Stimulated activated CD4-positive, alpha-beta T cell treated with anti-CD3 and anti-CD28 coated beads, Interleukin-12 subunit alpha, Interleukin-12 subunit beta, amount 100 ng/mL, for 24 hours (primary cell): Measurements from ENCODE around the gene GPR26.

ENCODE experiments used
- DNase-seq, 2 experiments: peaks; one replicate each; pipeline ENCODE4 v3.0.0-alpha.2; 2020; ENCODE audit warnings: low read depth in 2 of 2

Gene GPR26, protein sequence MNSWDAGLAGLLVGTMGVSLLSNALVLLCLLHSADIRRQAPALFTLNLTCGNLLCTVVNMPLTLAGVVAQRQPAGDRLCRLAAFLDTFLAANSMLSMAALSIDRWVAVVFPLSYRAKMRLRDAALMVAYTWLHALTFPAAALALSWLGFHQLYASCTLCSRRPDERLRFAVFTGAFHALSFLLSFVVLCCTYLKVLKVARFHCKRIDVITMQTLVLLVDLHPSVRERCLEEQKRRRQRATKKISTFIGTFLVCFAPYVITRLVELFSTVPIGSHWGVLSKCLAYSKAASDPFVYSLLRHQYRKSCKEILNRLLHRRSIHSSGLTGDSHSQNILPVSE

DNA sequence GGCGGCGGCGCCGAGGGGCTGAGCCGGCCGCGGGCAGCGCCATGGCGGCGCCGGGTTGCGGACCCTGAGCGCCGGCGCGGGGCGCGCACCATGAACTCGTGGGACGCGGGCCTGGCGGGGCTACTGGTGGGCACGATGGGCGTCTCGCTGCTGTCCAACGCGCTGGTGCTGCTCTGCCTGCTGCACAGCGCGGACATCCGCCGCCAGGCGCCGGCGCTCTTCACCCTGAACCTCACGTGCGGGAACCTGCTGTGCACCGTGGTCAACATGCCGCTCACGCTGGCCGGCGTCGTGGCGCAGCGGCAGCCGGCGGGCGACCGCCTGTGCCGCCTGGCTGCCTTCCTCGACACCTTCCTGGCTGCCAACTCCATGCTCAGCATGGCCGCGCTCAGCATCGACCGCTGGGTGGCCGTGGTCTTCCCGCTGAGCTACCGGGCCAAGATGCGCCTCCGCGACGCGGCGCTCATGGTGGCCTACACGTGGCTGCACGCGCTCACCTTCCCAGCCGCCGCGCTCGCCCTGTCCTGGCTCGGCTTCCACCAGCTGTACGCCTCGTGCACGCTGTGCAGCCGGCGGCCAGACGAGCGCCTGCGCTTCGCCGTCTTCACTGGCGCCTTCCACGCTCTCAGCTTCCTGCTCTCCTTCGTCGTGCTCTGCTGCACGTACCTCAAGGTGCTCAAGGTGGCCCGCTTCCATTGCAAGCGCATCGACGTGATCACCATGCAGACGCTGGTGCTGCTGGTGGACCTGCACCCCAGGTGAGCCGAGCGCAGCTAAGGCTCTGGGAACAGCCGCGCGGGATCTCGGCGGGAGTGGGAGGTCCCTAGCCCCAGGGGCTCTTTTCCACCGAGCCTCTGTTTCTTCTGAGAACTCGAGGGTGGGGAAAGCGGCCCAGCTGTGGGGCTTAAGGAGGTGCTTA, at the start of gene GPR26:
GPR26 (plus strand) TSS at position 38 of the 919 bp plus-strand sequence; CDS start at position 91, 53 bp downstream.
- DNase-seq: no peak

DNA sequence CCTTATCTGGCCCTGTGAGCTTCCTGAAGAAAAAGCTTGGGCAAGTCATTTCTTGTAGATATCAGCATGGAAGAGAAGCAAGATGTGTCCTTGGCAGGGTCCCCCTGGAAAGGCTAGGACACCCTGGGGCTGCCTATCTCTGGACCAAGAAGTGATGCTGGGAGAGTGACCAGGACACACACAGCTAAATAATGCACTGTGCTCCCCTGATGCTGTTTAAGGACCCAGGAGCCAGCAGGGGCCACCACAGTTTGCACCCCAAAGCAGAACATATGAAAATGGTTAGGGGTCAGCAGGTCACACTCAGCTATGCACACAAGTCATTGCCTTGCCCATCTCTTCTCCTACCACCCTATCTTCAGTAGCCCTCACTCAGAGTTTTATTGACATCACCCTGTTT, 47.9 kb upstream of the GPR26 start:
- DNase-seq: no peak

DNA sequence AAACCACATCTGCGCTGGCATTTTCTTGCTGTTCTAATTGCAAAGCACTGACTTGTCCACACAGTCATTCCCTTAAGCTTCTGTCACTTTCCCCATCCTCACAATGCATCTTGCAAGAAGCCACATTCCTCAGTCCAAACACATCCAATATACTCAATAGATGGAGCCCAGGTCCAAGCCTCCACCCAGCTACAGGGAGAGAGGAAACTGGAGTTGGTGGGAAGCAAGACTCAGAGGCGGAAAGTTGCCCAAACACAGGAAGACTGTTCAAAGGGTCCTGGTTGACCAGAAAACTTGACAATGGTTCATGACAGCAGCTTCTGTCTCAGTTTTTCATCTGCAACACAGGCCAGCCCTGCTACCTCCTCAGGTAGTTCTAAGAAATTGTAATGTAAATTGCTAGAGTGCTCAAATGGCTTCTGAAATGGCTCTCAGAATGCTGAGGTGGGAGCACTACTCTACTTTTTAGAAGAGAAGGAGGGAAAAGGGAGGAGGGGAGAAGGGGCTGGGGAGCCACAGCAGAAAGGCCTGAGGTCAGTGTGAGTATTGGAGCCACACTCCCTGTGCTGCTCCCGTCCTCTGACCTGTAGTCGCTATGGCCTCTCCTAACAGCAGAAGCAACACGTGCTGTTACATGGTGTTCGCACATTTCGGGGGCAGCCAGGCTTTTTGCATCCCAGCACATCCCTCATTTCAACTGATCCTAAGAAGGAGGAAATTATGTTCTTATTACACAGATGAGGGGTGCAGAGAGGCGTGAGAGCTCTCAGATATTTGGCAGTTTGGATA, 46.9 kb upstream of the GPR26 start:
- no peak for DNase-seq

DNA sequence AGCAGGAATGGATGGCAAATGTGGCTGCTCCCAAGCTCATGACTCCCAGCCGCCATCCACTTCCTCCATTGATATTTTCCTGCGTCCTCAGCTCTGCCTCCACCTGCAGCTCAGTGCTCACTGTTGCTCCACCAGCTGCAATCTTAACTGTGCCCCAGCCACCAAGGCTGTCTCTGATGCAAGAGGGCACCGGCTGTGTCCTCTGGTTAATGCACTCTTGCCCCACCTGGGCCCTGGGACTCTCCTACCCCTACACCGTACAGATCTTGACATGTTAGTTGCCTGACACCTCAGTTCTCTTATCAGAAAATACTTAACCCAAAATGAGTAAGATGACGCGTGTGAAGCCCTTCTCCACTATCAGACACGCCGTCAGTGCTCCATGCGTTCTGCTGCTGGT, 45.5 kb upstream of the GPR26 start:
- no peak for DNase-seq

DNA sequence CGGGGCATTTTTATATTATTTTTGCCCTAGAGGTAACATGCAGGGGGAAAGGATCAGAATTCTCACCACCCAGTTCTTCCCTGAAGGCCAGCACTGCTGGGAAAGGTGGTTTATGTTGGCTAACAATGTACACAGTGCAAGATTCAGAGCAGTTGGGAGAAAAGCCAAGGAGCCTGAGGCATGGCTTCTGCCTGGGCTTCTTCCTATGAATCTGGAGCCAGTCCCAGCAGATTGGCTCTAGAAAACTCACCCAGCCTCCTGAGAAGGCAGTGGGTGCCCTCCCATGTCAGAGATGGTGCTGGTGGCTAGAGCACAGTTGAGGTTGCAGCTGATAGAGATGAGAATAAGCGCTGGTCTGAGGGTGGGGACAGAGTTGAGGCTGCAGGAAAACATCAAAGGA, 44.7 kb upstream of the GPR26 start:
- DNase-seq: no peak

DNA sequence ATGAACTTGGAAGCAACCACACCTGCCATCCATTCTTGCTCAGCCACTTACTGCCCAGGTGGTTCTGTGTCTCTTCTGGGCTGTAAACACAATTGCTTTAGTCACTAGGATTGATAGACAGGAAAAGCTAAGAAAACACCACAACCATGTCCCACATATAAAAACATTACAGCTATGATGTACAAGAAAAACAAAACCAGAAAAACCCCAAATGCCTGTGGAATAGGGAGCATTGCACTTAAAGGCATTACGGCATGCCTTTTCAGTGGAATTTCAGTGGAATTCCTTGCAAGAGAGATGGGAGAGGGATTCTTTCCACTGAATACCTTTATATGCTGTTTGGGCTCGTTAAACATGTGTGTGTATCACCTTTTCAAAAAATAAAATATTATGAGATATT, 44.2 kb upstream of the GPR26 start:
- no peak for DNase-seq

DNA sequence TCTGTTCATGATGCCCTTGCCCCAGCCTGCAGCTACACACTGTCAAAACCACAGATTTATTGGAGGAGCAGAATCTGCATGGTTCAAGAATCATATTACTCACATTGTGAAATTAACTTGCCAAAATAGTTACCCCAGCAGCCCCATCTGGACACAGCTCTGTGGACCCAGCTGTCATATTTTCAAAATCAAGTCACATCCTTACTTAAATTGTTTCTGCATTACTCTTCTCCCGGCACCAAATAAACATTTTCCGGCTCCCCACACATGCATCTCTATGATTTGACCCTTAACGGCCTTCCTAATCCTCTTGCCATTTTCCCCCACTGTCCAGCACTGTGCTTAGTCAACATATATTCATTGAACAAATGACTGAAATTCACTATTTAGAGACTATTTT, 43.8 kb upstream of the GPR26 start:
- DNase-seq: no peak

DNA sequence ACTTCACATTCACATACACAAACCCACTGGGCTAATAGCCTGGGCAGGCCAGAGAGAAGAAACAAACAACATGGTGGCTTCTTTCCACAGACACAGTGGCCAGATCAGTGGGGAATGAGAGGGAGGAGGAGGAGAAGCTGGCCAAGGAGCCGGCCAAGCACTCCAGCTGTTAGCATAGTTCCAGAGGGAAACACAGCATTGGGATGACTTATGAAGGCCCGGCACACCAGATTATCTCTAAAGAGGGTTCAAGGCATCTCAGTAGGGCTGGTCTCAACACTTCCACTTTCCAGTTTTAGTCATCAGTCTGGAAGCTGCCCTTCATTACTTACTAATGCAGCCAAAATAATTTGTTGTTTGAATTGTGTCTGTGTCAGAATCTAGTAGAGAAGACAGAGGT, 42.1 kb upstream of the GPR26 start:
- no peak for DNase-seq

DNA sequence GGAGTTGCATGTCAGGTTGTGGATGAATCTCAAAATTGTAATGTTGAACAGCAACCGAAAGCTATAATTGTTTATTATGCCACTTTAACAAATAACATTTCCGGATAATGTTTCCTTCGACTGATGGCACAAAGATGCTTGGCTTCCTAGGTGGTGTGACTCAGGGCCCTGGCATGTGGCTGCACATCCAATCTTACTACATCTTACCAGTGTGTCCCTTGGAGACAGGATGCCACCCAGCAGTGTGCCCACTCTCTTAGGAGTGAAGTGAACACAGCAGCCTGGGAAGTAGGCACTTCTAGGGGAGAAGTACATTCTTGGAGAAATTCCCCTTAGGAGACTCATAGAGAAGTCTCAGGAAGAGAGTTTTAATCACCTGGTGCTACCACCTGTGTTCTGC, 33.0 kb upstream of the GPR26 start:
- DNase-seq: no peak

DNA sequence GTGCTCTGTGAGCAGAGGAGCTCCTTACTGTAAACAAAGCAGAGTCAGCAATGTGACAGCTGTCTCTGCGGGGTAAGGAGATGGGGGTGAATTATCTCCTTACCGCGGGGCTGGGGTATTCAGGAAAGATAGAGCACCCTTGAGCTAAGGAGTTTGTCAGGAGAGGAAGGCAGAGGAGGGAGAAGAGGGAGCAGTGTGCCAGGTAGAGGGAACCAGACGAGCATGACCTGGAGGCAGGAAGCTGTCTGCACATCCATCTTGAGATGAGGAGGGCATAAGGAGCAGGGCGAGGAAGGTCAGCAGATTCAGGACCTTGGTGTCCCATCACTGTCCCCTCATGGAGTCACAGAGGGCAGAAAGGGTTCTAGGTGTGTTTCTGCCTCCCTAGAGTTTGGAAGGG, 32.5 kb upstream of the GPR26 start:
- no peak for DNase-seq

DNA sequence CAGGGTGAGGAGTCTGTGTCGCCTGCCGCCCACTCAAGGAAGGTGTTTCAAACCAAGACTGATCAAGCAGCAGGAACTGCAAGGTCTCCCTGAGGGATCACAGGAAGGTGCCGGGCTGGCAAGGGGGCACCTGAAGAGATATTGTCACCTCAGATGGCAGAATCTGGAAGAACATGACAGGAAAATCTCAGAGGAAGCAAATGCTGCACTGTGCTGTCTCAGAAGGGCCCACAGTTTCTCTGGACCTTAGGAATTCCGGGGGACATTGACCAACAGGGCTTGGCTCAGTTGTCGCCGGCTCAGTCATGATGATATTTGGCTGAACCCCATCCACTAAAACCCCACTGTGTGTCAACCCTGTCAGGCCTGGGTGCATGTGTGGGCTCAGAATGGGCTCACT, 31.9 kb upstream of the GPR26 start:
- DNase-seq: no peak

DNA sequence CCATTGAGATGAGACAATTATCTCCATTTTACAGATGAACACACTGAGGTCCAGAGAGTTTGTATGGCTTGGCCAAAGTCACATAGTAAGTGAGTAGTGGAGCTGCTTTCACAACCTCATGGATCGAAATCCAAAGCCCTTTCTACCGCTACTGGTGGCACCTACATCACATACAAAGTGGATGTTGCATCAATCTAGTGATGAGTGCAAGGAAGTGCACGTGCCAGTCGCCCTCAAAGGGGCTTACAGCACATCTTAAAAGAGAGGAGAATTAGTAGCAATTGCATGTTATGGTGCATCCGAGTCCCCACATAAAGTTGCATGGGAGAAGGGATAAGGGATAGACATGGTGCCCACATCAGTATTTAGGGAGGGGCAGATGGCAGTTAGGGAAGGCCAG, 31.0 kb upstream of the GPR26 start:
- DNase-seq: no peak

DNA sequence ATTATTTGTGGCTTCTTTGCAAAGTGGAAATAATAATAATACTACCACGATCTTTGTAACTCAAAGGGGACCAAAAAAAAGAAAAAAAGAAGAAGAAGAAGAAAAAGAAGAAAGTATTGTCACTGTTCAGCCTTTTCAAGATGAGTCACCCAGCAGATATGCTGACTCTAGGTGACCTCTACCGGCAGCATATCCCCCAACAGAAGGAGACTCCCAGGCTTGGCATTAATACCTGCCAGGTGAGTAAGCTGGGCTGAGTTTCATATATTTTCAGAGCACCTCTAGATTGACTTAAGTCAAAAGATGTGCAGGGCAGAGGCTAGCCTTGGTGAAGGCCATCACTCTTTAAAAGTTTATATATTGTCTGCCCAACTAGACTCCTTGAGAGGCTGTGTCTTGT, 30.4 kb upstream of the GPR26 start:
- no peak for DNase-seq

DNA sequence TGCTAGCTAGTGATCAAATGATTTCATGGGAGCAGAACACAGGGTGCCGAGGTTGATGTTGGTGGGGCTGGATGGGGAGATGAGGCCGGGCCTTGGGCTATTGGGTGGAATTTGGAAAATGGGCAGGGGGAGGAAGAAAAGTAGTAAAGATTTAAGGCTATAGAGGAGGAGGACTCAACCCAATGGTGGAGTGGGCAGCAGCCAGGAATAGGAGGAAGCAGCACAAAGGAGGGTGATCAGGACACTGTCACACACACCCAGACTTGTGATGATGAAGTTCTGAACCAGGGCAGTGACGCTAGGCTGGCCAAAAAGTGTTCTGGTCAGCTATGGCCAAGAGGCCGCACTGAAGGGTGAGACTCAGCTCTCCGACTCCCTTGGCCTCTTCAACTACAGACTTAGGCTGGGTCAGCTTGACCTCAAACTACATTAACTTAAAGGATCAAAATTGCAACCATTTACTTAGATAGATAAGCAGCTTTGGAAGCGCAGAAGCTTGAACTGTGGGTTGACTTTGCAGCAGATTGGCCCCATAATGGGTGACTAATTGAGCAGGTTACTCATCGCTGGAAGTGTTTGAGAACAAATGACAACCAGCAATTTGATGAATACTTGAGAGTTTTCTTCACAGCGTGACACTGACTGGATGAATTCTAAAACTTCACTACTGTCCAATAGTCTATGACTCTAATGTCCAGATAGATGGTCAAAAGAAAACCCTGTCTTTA, 29.4 kb upstream of the GPR26 start:
- no peak for DNase-seq

DNA sequence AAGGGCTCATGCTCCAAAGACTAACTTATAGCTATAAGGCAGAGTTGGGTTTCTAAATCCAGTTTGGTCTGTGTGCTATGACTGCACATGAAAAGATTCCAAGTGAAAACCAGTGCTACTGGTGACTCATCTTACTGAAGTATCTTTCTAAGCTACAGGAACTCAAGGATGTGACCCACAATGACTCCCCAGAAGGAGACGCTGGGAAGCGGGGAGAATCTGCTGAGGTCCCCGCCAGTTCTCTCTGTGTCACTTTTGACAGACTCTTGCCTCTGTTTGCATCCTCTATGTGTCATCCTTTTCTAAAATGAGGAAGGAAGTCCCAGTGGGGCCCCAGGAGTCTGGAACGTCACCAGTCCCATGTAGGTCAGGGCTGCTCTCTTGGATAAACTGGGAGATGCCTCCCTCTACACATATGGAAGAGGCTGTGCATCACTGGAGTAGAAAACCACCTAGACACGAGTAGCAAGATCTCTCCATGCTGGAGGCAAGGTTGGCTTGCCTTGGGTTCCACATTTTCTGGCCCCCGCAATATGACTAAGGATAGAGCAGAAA, 28.8 kb upstream of the GPR26 start:
- DNase-seq: no peak

DNA sequence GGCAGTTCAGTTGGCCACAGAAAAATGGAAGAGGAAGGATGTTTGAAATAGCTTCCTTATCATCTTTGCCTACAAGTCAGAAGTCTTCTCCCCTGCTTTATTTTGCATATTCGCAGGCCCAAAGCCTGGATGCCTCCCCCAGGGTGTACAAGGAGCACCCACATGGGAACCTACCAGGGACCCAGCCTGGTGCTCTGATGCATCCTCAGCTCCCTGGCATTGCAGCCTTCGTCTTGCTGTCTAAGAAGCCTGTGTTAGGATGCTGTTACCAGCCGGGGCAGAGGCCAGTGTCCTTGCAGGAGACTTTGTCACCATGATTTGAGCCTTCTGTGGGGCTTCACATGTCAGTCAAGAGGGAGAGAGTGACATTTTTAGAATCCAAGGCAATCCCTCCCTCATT, 27.0 kb upstream of the GPR26 start:
- no peak for DNase-seq

DNA sequence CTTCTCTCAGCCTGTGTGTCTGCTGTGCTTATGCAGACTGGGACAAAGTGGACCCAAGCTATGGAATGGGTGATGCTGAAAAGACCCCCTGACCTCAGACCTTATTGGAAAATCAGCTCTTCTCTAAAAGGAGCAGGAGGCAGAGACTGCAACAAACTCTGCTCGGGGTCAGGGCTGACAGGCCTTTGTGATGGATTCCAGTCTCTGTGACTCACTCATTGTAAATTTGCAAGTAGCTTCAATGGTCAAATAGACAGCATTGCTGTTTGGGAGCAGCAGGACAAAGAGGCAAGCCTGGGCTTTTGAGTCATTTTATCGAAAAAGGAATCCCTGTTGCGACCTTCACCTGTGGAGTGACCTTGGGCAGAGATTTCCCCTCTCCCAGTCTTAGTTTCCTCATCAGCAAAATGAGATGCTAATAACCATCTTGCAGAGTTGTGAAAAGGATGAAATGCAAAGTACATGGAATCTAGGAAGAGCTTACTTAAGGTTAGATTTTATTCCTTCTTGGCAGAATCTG, 26.1 kb upstream of the GPR26 start:
- no peak for DNase-seq

DNA sequence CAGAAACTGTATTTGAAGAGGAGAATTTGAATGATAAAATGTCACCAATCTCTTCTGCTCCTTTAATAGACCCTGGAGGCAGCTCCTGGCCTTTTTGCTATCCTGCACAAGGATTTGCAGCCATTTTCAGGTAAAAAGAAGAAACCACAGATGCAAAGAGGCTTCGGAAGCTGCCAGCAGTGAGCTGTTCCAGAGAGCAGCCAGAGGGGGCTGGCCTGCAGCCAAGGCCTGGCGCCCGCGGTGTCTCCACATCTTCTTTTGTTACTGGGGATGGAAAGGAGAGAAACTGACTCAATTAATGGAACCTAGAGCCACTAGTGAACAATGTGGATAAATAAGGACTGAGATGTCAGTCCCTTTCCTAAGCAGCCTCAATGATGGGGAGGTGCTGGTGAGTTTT, 23.9 kb upstream of the GPR26 start:
- no peak for DNase-seq

DNA sequence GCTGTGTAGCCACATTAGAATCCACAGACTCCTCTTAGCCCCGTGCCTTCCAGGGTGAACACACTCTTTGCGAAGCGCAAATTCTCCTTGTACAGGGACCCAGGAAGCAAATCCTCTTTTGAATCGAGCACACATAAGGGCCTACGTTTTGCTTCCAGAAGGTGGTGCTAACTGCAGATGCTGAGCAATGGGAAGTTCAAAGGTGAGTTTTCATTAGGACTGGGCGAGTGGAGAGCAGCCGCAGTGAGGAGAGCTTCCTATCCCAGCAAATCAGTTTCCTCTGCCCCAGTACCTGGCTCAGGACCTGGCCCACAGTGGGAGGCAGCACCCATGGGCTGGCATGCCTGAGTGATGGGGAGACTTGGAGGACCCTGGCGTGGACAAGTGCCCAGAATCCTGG, 23.5 kb upstream of the GPR26 start:
- DNase-seq: no peak

DNA sequence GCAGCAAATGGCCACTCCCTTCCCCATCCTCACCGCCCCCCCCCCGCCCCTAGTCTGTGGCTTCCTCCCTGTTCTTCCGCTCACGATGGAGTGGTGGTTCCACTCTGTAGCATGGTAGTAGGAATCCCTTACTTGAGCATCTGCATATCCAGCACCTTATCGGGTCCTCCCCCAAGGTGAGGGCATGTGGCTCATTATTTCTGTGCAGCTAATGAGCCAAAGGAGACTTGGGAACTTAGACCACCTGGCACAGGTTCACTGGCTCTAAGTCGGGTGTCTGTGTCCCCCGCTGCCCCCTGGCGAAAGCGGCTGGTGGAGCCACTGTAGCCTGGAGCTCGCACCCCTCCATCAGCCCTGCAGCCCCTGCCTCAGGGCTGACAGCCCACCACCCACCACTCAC, 22.8 kb upstream of the GPR26 start:
- DNase-seq: no peak

DNA sequence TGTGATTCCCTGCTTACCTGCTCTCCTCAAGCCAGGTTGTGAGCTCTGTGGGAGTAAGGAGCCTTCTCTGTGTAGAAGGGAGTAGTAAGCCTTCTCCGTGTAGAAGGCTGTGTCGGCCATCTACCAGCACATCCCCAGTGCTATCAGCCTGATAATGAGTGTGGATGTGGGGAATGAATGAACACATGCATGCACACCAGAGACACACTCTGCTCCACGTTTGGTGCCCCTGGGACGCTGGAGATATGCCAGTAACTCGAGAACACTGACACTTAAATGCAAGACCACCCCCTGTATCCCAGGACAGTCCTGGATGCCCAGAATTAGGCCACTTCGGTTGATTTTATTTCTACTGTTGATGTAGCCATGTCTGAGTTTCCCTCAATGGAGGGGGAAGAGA, 21.1 kb upstream of the GPR26 start:
- no peak for DNase-seq
